HL-60/S4 treated with retinoic acid at 250 ng/mL for 4 days and 3 days (cell line): Measurements from ENCODE around the gene MXD4.
"Not testable (repeated sequence)": the region's sequence is repeated elsewhere in the genome, so short reads cannot be mapped to it uniquely, and the experiment has no call there.

Experiments
- in situ Hi-C: fragments of 300-500 bp; cut with MboI; formaldehyde crosslinking; loops from 2 replicates; pipeline ENCODE4 v1.7.0; 2022; ENCODE audit warnings: low sequenced_read_pairs

MXD4 gene

DNA sequence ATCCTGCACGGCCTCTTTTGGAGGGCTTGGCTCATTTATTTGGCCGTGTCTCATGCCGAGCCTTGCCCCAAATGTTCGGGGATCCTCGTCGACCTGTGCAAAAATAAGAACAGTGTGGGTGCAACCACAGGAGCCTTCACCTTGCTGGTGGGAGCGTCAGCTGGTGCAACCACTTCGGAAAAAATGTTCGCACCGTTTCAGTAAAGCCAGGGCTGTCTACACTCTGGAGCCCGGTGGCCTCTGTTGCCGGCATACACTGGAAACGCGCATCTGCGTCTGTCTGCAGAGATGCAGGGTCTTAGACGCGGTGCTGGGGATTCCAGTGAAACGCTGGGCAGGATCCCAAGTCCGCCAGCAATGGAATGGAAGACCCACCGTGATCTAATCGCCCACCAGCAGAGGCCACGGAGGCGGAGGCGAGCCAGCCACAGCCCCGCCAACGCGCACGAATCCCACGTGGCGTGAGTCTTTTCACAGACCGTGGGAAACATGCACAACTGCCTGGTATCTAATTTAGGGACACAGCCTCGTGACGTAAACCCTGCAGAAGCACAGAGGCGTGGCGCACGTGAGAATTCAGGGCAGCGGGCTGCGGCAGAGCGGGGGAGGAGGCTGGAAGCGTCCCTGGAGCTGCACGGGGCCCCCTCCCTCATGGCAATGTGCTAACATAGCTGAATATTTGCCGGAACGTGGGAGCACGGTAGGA is 13.8 kb upstream of the MXD4 start:
- in situ Hi-C loops = no loop called here

DNA sequence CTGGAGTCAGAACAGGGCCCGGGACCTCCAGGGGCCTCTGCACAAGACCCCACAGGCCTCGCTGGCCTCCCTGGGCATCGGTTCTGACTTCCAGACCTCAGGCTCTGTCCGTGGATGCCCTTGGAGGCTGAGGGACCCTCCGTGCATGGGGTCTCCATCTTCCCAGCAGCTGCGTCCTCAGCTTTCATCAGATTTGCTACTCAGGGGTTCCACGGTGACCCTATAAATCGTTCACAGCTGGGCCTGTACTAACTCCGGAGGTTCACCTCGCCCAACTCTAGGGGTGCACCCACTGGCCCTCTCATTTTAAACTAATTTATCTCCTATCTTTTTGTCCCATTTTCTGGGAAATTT is 13.1 kb upstream of the MXD4 start:
- in situ Hi-C loops = not testable (repeated sequence)

DNA sequence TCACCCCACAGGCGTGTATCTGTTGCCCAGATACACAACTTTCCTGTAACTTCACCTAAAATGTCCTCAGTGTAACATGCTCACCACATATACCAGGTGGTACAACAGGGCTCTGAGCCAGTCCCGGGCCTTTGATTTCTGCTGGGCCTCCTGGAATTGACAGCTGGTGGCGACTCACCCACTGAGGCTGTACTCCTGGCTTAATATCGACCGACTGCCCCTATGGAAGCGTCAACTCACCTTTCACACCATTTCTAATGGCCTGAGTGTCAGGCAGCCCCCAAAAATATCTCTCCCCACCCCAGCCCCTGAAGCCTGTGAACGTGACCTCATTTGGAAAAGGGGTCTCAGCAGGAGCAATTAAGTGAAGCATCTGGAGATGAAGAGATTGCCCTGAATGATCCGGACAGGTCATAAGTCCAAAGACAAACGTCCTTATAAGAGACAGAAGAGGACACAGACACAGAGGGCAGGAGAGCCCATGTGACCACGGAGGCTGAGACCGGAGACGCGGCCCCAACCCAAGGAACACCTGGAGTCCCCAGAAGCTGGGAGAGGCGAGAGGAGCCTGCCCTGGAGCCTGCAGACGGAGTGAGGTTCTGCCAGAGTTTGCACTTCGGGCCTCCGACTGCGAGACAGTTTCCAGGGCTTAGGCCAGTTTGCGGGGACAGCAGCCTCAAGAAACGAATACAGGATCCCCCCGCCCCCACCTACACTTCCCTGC is 12.6 kb upstream of the MXD4 start:
- in situ Hi-C loops = no loop called here

DNA sequence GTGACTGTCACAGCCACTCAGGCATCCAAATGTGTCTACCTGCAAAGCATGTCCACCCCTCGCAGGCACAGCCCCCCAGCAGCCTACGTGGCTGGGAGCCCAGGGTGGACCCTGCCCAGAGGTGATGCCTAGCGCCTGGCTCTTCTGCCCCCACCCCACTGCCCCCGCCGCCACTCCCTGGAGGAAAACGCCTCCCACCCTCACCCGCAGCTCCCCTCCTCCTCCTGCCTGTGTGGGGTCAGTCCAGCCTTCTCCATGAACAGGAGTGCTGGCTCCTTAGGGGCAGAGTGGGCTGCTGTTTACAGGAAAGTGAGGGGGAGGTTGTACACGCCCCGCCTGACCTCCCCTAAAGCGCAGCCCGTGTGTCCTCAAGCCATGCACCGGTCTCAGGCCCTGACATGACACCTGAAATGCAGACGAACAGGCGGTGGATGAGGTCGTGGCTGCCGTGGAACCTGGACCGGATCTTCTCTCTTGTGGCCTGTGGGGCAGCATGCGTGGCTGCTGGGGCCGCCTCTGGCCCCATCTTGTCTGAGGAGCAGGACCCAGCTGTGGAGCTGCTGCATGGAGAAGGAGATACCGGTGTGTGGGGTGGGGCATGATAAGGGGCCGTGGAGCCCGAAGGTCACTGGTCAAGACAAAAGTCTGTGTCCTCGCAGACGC is 11.9 kb upstream of the MXD4 start:
- in situ Hi-C loops = no loop called here

DNA sequence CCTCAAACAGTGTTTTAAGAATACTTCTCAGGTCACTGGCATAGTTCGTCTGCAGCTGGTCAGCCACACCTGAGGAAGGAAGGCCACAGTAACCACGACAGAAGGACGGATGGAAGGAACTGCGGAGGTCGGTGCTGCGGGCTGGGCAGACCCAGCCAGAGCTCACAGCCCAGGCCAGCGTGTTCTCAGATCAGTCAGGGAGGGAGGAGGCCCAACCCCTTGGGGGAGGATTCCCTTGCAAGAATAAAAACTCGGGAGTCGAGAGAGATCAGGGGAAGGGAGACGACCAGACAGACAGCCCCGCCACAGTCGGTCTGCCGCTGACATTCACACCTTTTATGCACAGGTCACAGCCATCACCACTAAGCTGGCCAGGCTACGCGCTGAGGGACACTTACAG is 11.3 kb upstream of the MXD4 start:
- in situ Hi-C loops = no loop called here

DNA sequence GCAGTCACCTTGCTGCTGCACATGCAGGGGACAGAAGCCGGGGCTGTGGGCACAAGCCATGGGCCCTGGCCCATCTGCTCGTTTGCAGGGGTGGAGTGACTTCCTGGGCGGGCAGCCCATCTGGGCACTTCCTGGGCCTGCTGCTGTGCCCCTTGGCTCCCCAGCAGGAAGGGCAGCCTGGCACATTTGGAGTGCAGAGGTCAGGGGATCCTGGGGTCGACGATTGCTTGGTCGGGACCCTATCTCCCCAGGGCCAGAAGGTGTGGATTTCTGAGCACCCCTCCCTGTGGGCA is 10.9 kb upstream of the MXD4 start:
- in situ Hi-C loops = no loop called here

DNA sequence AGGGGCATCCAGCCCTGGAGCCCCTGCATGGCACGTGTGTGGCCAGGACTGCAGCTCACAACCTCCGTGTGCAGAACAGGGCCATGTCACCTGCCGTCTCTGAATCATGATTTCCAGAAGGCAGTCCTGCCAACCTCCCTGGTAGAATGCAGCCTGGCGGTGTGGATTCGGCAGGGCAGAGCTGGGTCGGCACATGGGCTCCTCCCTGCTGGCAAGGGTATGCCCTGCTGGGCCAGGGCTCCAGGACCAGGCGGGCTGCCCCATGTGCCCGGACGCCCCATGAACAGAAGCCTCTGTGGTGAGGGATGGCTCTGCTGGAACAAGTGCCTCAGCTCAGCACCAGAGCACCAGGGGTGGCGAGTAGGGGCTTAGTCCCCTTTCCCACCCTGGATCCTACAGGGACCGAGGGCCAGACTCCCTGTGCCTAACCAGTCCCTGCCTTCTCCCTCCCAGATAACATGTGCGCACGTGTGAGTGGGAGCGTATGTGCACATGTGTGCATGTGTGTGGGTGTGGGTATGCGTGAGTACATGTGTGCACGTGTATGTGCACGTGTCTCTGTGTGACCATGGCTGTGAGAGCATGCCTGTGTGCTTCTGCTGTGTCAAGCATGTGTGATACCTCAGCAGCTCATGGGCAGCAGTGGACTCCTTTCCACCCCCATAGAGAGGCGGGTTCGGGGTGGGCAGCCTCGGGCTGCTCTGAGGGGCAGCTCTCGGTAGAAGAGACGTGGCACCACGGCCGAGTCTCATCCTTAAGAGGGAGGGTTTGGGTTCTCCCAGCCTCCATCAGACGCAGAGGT is 10.3 kb upstream of the MXD4 start:
- in situ Hi-C loops = no loop called here

DNA sequence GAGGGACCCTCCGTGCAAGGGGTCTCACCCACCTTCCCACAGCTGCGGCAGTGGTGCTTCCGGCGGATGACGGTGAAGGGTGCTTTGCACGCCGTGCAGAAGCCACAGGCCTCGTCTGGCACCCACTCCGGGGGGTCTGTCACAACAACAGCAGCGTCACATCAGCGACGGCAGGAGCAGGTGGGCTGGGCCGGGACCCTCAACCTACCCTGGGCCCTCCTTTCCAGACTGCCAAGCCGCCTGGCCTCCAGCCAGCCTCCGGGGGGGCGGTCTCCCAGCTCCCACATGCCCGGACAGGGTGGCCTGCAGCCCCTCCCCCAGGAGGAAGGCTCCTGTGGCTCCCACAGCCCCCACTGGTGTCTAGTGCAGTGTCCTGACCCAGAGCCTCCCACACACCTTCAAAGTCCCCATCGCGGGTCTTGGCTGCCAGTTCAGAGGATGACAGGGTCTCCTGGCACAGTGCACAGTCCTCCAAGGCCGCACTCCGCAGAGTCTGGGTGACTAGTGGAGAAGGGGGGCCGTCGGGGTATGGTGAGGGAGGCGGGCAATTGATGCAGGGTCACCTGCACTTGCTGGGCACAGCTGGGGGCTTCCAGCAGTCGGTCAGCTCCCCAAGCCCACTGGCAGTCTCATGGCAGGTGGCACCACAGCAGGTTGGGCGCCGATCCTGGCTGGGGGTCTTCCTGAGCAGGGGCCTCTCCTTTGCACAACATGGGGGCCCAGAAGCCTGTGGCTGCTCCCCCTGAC is 9.5 kb upstream of the MXD4 start:
- in situ Hi-C loops = no loop called here

DNA sequence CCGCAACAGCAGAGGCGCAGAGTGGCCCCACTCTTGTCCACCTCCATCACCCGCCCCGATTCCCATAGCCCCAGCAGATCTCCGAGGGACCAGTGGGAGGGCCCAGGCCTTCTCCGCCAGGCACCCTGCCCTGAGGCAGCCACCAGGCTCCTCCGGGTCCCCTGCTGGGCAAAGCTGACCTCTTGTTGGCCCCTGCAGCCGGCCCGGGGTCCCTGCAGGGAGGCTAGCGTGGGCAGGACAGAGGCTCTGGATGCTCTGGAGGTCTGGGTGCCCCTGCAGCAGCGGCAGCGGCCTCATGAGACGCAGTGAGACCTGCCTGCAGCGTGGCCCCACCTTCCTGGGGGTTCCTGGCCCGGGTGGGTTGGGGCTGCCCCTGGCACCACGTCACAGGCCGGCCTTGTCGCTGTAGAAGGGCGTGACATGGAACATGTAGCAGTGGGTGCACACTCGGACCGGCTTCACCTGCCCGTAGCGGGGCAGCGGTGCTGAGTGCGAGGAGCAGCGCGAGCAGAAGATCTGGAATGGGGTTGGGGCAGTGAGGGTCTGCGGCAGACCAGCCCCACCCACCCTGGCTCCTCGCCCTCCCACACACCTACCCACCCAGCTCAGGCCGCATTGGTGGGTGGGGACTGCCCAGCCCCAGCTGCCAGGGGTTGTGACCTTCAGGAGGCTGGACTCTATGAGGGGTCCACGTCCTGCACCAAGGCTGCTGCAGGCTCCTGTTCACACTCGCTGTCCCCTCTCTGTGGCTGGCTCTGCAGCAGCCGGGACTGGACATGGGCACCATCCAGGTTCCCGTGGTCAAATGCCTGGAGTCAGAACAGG is 8.6 kb upstream of the MXD4 start:
- in situ Hi-C loops = no loop called here

DNA sequence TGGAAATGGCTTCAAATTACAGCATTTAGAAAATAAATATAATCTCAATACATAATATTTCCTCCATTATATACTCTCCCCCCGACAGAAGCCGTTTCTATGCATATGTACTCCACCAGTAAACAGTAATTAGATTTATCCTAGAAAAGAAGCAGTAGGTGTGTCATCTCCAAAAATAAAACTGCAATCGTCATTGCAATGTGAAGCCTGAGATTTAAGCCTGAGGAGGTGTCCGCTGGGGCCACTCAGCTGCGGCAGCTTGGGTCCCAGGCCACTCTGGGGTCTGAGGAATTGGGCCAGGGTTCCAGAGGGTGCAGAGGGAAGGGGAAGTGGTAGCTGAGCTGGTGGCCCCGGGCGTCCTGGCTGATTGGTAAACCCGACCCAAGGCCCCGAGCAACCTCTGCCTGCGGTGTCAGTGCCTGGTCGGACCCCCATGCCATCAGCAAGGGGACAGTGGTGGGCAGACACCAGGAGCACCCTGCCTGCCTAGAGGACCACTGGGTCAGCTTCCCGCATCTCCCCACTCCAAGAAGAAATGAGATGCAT is 7.8 kb upstream of the MXD4 start:
- in situ Hi-C loops = no loop called here

DNA sequence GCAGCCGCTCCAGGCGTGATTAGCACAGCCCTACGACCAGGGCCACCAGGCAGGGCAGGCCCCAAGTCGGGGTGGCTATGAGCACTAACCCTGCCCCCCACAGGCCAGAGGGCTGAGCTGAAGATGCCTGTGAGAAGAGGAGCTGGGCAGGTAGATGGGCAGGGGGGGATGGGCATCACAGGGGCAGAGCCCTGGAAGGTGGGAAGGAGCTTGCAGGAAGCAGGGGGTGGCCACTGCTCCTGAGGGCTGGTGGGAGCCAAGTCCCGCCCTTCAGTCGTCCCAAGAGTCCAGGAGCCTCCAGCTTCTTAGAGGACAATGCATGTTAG is 7.3 kb upstream of the MXD4 start:
- in situ Hi-C loops = no loop called here

DNA sequence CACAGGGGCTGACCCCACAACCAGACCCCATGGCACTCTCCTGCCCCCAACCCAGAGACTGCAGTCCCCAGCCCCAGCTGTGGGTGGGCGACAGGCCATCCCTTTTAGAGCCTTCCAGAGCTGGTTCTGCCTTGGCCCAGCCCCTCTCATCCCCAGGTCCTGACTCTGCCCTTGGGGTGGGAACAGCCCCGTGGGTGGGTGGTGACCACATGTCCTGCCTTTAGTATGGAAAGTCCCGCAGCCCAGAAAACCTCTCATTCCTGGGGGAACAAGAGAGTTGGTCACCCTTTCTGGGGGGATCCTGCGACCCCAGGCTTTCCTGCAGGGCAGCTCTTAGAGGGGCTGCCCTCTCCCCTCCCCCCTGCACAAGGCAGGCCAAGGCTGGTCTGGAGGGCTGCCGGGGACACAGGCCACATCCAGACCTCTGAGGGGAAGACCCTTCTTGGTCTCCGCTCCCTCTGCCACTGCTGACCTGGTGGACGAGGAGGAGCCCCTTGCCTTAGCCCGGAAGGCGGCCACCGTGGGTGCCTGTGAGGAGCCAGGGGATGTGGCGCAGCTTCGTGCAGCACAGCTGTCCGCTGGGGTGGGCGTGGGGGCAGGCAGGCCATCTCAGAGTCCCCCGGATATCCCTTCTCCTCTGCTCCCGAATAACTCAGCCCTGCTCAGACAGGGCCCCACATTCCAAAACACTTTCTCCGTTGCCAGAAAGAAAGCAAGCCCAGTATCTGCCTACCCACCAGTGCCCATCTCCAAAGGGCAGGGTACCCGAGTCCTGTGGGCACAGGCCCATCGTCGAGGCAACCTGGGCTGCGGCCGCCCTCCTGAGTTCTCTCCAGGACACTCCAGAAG is 6.7 kb upstream of the MXD4 start:
- in situ Hi-C loops = no loop called here

DNA sequence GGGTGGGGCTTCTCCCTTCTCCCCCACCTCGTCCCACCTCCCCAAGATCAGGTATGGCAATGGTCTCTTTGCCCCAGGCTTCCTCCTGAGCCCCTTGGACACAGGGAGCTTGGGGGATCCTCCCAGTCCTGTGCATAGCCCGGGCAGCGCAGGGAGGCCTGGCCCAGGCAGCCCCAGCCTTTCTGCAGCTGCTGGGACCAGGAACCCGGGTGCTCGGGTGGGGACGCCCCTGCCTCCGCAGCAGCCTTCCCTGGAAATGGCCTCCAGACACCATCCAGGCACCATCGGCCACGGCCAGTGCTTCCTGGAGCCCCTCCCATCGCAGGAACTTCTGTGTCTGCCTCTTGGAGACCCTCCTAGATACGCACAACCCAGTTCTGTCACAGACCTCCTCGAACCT is 5.9 kb upstream of the MXD4 start:
- in situ Hi-C loops = no loop called here

DNA sequence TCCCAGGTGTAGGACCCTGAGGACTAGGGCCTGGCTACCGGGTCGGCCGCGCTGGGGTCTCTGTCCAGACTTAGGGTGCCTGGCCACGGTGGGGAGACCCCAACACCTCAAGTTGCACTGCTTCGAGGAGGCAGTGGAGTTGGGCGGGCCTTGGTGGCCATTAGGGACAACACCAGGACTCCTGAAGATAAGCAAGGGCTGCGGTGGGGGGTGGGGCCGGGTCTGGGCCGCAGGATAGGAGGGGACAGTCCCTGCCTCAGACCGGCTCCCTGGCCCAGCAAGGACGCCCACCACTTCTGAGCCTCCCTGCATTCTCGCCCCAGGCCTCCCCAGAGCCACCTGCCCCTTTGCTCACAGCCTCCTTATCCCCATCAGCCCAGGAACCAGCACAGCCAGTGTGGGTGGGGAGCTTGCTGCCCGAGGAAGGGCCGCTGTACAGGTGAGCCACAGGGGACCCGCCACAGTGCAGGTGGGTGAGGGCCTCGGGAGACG is 5.5 kb upstream of the MXD4 start:
- in situ Hi-C loops = no loop called here

DNA sequence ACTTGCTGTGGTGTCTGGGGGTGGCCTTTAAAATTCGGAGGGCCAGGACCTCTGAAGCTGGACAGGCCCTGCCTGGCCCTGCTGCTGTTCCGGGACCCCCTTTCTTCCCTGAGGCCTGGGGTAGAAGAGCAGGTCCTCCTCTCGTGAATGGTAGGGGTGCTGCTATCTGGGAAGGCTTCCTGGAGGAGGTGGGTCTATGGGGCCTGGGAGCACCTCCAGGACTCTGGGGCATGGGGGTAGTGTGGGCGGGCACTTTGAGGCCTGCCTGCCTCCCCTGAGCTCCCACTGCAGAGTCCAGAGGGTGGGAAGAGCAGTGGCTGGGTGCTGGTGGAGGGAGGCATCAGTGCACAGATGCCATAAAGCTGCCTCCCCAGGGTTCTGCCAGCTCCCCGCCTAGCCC is 4.9 kb upstream of the MXD4 start:
- in situ Hi-C loops = no loop called here

DNA sequence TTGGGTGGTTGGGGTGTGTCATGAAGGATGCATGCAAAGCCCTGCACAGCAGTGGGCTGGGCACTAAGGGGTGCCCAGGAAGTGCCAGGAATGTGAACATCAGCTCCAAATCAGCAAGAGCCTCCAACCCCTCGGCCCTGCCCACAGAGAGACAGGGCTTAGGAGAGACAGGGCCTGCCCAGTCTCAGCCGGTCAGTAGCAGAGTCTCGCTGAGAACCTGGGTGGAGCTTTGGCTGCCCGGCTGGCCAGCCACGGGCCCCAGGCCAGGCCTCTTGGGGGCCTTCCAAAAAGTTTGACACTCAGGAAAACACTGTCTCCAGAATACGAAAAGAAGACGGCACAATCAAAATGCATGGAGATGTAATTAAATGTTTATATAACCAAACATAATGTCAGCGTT is 4.3 kb upstream of the MXD4 start:
- in situ Hi-C loops = no loop called here

DNA sequence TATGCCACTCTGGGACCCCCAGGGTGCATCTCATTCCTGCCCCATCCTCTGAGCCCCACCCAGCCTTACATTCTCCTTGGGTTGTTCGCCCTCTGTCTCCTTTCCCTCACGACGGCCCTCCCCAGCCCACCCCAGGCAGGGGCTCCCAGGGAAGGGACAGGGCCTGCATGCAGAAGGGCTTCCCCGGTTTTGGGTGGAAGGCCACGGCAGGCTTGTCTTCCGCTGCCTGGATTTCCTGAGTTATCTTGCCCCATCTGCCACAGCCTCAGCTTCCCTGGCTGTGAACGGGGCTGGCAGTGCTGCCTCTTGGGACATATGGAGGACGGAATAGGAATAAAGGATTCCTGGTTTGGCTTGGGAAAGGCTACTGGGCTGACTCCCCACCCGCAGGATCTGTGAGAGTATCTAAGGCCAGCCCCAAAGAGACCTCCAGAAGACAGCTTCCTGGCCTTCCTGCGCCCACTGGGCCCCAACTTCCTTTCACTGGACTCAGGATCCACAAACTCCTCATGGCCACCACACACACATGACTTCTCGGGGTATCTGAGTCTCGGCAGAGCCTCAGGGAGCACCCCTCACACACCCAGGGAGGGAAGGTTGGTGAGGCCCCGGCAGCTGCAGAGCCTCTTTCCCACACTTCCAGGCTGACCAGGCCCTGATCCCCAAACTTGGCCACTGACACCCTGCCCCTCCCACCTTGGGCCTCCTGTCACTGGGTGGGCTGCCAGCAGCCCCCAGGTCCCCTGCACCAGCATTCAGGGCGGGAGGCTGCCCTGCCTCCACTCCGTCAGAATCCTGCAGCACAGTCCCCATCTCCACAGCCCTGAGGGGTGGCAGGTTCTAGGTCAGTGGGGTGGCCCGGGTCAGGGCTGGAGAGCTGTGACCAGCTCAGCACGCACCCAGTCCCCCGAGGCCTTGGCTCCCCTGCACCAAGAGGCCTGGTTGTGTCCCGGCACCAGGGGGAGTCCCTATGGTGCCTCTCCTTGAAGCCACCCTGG is 3.5 kb upstream of the MXD4 start:
- in situ Hi-C loops = no loop called here
